Left lung (tissue), 10 donors: ENCODE results near the gene EDNRB. TPM values are rescaled to one million over a fixed set of nuclear protein-coding genes. Genes with fewer than 3 reads are reported as not detected.

Source experiments
- ATAC-seq: fragments of 200-7000 bp; cut with Tn5 transposase; one replicate; pipeline ENCODE4 v1.9.1; 2020; ENCODE audit warnings: moderate library complexity
- DNase-seq, 4 donors: peaks; one replicate each; pipeline ENCODE4 v3.0.0-alpha.2; 2013 to 2020
- H3K27ac ChIP-seq, 2 donors: fragments of 200-600 bp; sonication (generic) in 1 of 2; one replicate each; pipeline versions ENCODE4 v1.5.0 to v1.8.0; 2020 to 2021
- H3K27me3 ChIP-seq, 2 donors: fragments of 200-600 bp; sonication (generic) in 1 of 2; one replicate each; pipeline versions ENCODE4 v1.5.0 to v1.8.0; 2020 to 2021
- H3K36me3 ChIP-seq, 2 donors: fragments of 200-600 bp; sonication (generic) in 1 of 2; one replicate each; pipeline versions ENCODE4 v1.5.0 to v1.8.0; 2020 to 2021
- H3K4me1 ChIP-seq, 2 donors: fragments of 200-600 bp; one replicate each; pipeline ENCODE4 v1.8.0; 2021
- H3K4me3 ChIP-seq, 2 donors: fragments of 200-600 bp; sonication (generic) in 1 of 2; one replicate each; pipeline versions ENCODE4 v1.5.0 to v1.8.0; 2020 to 2021; ENCODE audit warnings: mild to moderate bottlenecking in 1 of 2
- H3K9me3 ChIP-seq, 2 donors: fragments of 200-600 bp; sonication (generic) in 1 of 2; one replicate each; pipeline versions ENCODE4 v1.5.0 to v1.8.0; 2020 to 2021
- CTCF ChIP-seq, 2 donors: fragments of 200-600 bp; sonication (generic) in 1 of 2; IDR thresholded peaks; one replicate each; pipeline versions ENCODE4 v1.5.0 to v1.8.0; 2021; ENCODE audit warnings: antibody characterized with exemption in 2 of 2
- intact Hi-C, 2 donors: fragments of 100-400 bp; cut with DNase I; formaldehyde crosslinking; loops; one replicate each; pipeline versions ENCODE4 v1.11.2 to v1.14.2; 2022
- polyA plus RNA-seq, 6 donors: library from polyadenylated mRNA; unstranded; fragments of 120-200 nt; gene quantifications; one replicate each; pipeline ENCODE4 v1.2.1, GENCODE V29; 2013; ENCODE audit not compliant: insufficient read length in 6 of 6
- total RNA-seq, 2 donors: library from RNA; stranded (reverse); fragmentation: NEBNext Ultra II Directional; extraction: Animal tissue kit (Norgen Biotek cat#: 25700); gene quantifications; one replicate each; pipeline ENCODE4 v1.2.1, GENCODE V29; 2021
- donor health status: DM: no; HTN: yes; CAD: no.
- donor health status: DM: no; HTN: no; CAD: no.

Gene EDNRB
- total and polyA plus RNA-seq, 8 donors: 58.4 to 142 (median 112) TPM

GRCh38 chr13:77868717-77869116, 49.9 kb downstream of the EDNRB start:
- Histone ChIP-seq H3K9me3 (no peaks in the 10 kb centered on the region), H3K36me3 (no peaks in the 10 kb centered on the region), H3K4me3 (no peak overlapping the region), H3K27me3 (no peaks in the 10 kb centered on the region), H3K27ac (no peak overlapping the region), H3K4me1 (no peaks in the 10 kb centered on the region)
- ATAC-seq (peak; percentile 12), DNase-seq (no peak)
- TF ChIP-seq CTCF (IDR thresholded peaks at IDR 0.05): no peak
- intact Hi-C loops: no loop called here

GRCh38 chr13:77866971-77867370, 51.7 kb downstream of the EDNRB start:
- Histone ChIP-seq H3K4me3 (no peak overlapping the region), H3K4me1 (peaks cover 0 to 15% of the 10 kb centered on the region in 2 donors), H3K27me3 (no peaks in the 10 kb centered on the region), H3K27ac (no peak overlapping the region), H3K9me3 (no peaks in the 10 kb centered on the region), H3K36me3 (no peaks in the 10 kb centered on the region)
- TF ChIP-seq CTCF (IDR thresholded peaks at IDR 0.05): no peak
- intact Hi-C loops: no loop called here
- no peak for DNase-seq
- no peak for ATAC-seq

DNA sequence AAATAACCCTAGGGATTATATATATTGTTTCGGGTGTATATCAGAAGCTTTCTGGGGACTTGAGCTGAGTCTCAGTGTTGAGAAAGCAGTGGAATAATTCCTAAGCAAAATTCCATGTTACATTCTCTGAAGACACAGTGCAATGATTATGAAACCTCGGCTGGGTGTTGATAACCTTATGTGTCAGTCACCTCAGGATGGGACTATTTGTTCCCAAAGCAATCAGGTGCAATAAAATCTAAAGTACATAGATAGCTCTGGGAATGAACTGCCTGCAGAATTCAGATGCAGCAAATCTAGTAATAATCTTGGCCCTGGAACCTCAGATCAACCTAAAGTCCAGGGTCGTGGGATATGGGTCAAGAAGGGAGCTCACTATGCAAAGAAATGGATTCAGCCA, 53.0 kb downstream of the EDNRB start:
- Histone ChIP-seq H3K4me3 (no peak overlapping the region), H3K27ac (no peak overlapping the region), H3K27me3 (no peaks in the 10 kb centered on the region), H3K9me3 (no peaks in the 10 kb centered on the region), H3K36me3 (no peaks in the 10 kb centered on the region), H3K4me1 (peaks cover 3 to 28% of the 10 kb centered on the region in 2 donors)
- no peak for TF ChIP-seq CTCF (IDR thresholded peaks at IDR 0.05)
- DNase-seq (no peak), ATAC-seq (no peak)
- intact Hi-C loops: no loop called here

DNA sequence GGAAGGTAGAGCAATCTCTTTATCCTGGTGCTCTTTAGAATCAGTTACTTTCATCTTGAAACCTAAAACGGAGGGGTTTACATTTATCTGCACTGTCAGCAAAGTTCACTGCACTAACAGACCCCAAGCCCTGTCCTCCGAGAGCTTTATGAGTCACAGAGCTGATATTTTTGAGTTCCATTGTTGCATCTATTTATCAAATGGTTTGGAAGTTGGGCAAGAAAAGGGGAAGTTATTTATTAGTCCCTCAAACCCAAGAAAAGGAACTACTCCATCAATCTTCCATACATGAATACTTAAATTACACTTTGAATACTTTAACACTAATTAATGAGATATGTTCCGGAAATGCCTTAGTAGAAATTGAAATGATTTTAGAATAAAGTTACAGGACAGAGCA, 55.5 kb downstream of the EDNRB start:
- no peak for DNase-seq
- no peak overlapping the region for H3K4me3 ChIP-seq
- no peaks in the 10 kb centered on the region for H3K27me3 ChIP-seq
- no peak for ATAC-seq
- intact Hi-C loops: no loop called here
- no peaks in the 10 kb centered on the region for H3K36me3 ChIP-seq
- H3K27ac ChIP-seq: no peak overlapping the region
- TF ChIP-seq CTCF (IDR thresholded peaks at IDR 0.05): no peak
- no peaks in the 10 kb centered on the region for H3K9me3 ChIP-seq
- peaks cover 8 to 42% of the 10 kb centered on the region in 2 donors for H3K4me1 ChIP-seq

- TF ChIP-seq CTCF (IDR thresholded peaks at IDR 0.05): no peak
- peak overlapping the region in 1 of 2 donors; percentile 82 for H3K27ac ChIP-seq
- peaks cover 8 to 42% of the 10 kb centered on the region in 2 donors for H3K4me1 ChIP-seq
- H3K36me3 ChIP-seq: no peaks in the 10 kb centered on the region
- intact Hi-C loops: no loop called here
- ATAC-seq: no peak
- no peaks in the 10 kb centered on the region for H3K9me3 ChIP-seq
- no peak overlapping the region for H3K4me3 ChIP-seq
- DNase-seq: no peak
- no peaks in the 10 kb centered on the region for H3K27me3 ChIP-seq
These were observed 56.9 kb downstream of the EDNRB start for GRCh38 chr13:77861741-77862140.
